Activated CD8-positive, alpha-beta memory T cell treated with anti-CD3 and anti-CD28 coated beads, Interleukin-2, amount 50 U/mL, for 4 hours (primary cell): Measurements from ENCODE around the gene NUBP1.
"Not testable (repeated sequence)": the region's sequence is repeated elsewhere in the genome, so short reads cannot be mapped to it uniquely, and the experiment has no call there.

ENCODE experiments used
- DNase-seq: peaks from one replicate; pipeline ENCODE4 v3.0.0-alpha.2; 2020

Gene NUBP1

GRCh38 chr16:10743610-10744369 is at the start of gene NUBP1:
Gene NUBP1 (plus strand): TSS chr16:10743842. CDS start chr16:10743864, 22 bp downstream.
- DNase-seq = peak; percentile 100

- DNase-seq = no peak
Observed at GRCh38 chr16:10693889-10694288, 49.8 kb upstream of the NUBP1 start.

DNA sequence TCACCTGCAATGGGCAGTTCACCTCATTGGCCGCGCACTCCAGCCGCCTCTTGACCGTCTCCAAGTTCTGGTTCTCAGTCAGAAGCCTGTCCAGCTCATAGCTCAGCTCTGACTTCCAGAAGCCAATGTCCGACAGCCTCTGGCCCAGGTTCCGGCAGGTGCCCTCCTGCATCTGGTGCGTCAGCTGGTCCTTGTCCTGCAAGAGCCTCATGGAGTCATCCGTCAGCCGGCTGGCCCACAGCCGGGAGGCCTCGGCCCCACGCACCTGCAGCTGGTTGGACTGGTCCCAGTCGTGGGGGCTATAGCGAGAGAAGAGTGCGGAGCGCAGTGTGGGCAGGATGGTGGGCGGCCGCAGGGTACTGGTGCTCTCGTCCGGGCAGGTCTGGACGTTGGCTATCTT is 49.3 kb upstream of the NUBP1 start:
- DNase-seq = no peak

- DNase-seq = no peak
Observed at GRCh38 chr16:10694830-10695229, 48.8 kb upstream of the NUBP1 start, which contains the start of gene TEKT5. Gene TEKT5 (minus strand): TSS chr16:10694930. CDS start chr16:10694873, 57 bp downstream.

- DNase-seq = no peak
Observed at GRCh38 chr16:10699756-10700155, 43.9 kb upstream of the NUBP1 start.

DNA sequence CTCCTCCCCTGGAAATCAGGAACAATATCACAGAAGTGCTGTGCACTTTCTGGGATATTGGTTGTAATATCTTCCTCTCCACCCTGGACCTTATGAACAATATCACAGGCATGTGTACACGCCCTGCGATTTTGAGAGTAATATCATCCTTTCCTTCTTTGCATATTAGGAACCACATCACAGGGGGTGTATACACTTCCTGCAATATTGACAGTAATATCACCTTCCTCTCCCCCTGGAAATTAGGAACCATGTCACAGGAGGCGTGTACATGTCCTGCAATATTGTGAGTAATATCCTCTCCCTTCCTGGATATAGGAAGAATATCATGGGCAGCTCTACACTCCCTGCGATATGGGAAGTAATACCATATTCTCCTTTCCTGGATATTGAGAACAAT is 34.7 kb upstream of the NUBP1 start:
- DNase-seq = no peak

DNA sequence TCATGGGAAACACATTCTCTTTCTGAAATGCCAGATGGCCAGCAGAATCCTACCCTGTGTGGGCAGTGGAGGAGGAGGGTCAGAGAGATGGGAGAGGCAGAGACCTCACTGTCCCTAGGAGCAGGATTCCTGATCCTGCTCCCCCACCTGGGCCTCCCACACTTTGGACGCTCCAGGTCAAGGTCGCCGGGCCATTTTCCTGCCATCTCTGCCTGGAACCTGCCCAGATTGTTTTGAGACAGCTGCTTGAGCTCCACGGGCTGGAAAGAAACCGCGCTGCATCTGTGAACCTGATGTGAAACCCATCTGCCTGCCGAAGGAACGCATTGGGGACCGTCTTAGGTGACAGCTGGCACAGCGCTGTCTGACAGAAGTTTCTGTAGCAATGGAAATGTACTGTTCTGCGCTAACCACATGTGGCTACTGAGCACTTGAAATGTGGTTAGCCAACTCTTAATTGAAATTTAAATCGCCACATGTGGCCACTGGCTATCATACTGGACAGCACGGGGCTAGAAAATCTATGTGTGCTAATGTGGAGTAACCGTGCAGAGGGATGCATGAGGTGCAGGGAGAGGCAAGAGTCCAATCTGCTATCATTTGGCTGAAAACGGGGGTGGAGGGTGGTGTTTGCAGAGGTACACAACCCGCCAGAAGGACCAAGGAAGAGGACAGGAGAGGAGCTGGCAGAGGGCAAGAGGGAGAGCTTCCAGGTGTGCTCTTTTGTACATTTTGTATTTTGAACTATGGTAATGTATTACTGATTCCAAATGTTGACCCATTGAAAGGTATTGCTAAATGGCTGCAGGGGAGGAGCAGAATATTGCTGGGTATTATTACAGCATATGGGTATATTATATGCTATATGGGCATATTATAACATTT is 15.4 kb upstream of the NUBP1 start:
- no peak for DNase-seq

DNA sequence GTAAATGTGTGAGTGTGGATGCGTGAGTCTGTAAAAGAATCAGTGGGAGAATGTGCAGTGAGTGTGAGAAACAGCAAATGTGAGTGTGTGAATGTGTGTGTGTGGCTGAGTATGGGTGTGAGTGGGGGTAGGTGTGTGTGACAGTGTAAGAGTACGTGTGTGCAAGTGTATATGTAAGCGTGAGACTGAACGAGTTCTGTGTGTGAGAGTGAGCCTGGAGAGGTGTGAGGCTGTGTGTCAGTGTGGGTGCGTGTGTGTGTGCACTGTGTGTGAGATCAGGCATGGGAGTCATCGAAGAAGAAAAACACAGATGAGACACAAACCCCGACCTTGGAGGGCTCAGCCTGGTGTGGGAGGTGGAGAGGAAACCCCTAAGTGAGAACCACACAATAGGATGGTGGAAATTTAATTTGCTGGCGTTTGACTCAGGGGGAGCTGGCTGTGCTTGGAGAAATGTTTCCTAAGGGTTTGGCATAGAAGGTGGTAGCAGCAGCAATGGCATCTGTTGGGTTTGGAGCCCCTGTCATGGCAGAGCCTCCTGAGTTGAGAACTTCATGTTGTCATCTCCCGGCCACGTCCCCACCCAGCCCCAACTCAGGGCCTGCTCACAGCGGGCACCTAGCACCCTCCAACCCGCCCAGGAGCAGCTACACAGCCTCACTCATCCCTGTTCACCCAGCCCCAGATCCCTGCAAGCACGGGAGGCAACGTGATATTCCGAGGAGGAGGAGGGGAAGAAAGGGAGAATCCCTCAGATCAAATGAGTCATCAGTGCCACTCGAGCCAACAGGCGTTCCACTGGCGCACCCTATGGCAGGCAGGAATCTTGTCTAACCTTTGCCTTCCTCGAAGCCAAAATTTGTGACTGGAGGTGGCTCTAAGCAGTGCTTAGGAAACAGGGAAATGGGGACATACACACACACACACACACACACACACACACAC is 14.3 kb upstream of the NUBP1 start:
- DNase-seq = no peak

DNA sequence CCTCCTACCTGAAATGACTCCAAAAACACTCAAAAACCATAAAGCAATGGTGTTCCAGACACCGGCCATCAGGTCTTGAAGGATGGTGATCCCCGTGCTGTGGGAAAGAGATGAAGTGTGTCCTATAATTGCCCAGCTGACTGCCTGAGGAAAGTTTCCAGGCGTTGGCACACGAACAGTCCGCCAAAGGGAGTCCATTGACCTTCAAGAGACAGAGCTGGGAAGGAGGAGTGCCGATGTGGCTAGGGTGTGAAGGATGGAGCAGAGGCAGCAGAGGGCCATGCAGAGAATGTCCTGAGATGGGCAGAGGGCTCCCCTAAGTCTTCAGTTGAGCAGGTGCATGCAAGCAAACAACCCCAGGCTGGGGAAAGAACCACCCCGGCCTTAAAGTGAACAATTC is 11.9 kb upstream of the NUBP1 start:
- DNase-seq = no peak

DNA sequence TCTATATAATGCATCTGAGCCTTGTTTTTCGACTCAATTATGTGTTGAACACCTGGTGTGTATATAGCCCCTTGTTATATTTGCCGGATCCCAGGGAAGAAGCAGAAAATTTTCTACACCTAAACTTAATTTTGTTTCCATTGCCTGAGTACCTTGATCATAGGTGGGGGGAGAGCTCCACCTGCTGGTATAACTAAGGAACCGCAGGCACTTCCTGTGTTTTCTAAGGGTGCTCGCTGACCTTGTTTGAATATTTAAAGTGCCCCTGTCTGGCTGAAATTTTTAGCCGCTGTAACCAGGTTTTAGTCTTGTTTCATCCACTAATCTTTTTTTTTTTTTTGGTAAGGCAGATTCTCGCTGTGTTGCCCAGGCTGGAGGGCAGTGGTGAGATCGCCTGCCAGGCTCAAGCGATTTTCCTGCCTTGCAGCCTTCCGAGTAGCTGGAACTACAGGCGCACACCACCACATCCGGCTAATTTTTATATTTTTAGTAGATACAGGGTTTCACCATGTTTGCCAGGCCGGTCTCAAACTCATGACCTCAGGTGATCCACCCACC is 6.5 kb upstream of the NUBP1 start:
- peak; percentile 64 for DNase-seq

DNA sequence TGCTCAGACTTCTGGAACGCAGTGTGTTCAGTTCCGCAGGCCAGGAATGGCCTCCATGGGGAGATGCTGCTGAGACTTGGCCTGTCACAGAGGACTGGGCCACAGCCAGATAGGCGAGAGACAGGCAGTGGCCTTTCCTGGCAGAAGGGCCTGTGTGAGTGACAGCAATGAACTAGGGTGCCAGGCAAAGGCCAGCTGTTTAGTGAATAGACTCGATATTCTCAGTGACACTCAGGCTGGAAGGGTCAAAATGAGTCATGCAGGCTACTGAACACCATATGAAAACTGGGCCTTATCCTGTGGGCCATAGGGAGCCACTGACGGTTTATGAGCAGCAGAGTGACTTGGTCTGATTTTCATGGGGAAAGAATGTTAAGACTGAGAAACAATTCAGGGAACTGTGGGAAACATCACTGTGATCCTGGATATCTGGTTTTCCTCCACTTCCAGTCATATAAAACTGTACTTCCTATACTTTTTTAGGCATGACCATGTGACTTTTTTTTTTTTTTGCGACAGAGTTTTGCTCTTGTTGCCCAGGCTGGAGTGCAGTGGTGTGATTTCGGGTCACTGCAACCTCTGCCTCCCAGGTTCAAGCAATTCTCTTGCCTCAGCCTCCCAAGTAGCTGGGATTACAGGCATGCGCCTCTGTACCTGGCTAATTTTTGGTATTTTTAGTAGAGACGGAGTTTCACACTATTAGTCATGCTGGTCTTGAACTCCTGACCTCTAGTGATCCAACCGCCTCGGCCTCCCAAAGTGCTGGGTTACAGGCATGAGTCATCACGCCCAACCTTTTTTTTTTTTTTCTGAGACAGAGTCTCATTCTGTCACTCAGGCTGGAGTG is 5.2 kb upstream of the NUBP1 start:
- no peak for DNase-seq

DNA sequence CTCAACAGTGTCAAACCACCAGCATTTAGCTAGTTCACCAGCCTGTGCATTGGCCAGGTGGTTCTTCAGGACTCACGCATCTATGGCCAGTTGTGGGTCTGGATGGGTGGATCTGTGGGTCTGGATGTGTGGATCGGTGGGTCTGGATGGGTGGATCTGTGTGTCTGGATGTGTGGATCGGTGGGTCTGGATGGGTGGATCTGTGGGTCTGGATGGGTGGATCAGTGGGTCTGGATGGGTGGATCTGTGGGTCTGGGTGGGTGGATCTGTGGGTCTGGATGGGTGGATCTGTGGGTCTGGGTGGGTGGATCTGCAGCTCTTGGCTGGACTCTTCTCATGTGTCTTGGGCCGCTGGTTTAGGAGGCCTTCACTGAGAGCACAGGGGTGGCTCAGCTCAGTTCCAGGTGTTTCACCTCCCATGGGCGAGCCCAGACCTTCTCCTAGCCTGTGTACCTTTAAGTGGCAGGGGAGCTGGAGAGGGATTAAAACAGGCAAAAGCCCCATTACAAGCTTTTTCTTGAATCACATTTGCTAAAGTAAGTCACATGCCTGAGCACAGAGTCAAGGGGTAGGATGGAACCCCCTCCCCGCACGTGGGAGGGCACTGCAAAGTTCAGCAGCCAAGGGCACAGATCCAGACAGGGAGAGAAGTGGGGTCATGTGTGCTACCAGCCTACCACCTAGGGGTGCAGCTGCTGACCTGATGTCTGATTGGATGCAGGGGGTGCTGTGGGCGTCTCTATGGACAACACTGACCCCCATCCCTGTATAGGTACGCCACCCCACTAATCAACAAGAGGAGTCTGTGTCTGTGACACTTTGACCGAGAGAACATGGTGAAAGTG is 3.4 kb upstream of the NUBP1 start:
- no peak for DNase-seq

DNA sequence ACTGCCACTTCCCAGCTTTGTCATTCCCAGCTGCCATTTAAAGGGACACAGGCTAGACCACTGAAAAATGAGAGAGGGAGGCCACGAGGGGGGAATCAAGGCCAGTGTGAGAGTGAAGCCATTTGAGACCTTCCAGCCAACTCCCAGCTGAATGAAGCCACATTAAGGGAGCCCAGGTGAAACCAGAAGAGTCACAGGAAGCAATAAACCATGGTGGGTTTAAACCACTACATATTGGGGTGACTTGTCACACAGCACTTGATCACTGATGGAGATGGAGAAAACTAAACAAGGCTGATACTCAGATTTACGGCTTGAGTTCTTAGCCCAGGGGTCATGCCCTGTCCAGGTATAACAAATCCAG is 2.8 kb upstream of the NUBP1 start:
- no peak for DNase-seq

DNA sequence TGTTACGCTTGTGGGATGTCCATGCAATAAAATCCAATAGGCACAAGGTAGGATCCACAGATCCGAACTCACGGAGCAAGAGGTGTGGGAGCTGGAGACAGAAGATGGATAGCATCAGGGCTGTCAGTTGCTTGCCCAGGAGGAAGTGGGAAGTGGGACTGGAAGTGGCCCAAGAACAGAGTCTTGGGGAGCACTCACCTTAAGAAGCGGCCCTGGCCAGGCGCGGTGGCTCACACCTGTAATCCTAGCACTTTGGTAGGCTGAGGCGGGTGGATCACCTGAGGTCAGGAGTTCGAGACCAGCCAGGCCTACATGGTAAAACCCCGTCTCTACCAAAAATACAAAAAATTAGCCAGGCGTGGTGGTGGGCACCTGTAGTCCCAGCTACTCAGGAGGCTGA is 2.4 kb upstream of the NUBP1 start:
- DNase-seq = not testable (repeated sequence)

- no peak for DNase-seq
Observed at GRCh38 chr16:10741844-10742243, 1.8 kb upstream of the NUBP1 start.

DNA sequence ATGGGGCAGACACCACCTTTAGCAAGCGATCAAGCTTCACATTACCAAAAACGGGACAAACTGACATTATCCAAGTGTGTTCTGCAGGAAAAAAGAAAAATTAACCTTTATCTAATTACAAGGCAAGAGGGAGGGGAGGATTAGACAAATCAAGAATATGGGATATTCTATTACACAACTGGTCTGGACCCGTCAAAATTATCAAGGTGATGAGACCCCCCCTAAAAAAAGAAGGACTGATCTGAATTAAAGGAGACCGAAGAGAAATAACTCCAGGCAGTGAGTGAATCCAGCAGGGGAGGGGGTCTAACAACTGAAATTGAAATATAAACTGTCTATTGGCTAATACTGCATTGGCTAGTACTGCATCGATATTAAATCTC is 424 bp upstream of the NUBP1 start:
- DNase-seq = no peak

- no peak for DNase-seq
Observed at GRCh38 chr16:10744370-10745030, 858 bp downstream of the NUBP1 start.

DNA sequence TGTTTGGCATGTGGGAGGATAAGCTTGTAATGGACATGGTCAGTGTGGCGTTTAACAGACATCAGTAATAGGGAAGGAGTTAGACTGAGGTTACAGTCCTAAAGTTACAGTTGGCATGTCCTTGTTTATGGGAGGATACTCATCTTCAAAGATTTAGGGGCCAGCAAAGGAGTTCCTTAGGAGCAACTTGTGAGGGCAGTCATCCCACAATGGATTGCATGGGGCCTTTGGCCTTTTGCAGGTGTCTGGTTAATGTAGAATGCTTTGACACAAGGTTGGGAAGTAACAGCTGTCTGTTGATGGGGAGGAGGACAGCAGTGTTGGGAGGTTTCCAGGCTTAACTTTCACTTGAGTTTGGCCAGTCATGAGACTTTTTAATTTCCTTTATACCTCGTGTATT is 2.2 kb downstream of the NUBP1 start:
- DNase-seq = no peak

DNA sequence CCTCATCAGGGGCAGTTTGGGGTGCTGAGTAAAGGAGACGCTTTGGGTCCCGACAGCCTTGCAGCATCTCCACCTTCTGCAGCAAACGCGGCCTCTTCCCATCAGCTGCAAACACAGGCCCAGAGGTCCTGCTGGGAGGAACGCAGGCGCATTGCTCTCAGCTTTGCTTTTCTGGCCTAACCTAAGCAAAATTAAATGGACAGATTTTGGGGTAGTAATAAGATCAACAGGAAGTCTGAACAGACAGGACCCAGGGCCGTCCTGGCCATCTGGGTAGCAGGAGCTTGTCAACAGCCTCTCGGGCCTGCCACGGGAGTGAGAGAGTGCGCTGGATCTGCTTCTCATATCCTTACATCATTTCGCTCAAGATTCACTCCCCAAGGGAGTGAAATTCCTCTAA is 7.2 kb downstream of the NUBP1 start:
- no peak for DNase-seq

DNA sequence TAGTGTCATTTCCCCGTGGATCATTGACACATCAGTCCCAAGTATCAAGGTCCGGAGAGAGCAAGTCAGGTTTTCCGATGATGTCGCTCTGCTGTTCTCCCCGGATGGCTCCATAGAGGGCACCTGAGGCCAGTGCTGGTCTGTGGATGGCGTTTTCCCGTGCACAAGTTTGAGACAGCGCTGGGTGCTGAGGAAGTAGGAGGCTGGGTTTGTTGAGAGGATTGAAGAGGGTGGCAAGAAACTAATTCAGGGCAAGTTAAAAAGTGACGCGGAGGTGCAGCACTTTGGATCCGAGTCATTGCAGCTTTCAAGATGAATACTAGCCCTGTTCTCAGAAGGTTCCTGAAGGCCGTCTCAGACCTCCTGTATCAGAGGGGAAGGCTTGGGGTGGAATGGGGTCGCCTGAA is 7.7 kb downstream of the NUBP1 start:
- no peak for DNase-seq
